Common myeloid progenitor, CD34-positive (primary cell): ENCODE data around the gene CD300LD.
"Not testable (repeated sequence)": the region's sequence is repeated elsewhere in the genome, so short reads cannot be mapped to it uniquely, and the experiment has no call there.

ENCODE experiments used
- CTCF ChIA-PET: fragments of 350-600 bp; sonication (Branson Sonifier 250); formaldehyde crosslinking; loops from one replicate; lab custom pipeline; 2021; ENCODE audit warnings: antibody characterized with exemption; lab: Charles Lee
- POLR2A ChIA-PET: fragments of 350-600 bp; sonication (Branson Sonifier 250); formaldehyde crosslinking; loops from one replicate; lab custom pipeline; 2021; ENCODE audit warnings: antibody characterized with exemption; lab: Charles Lee
- DNase-seq, 3 donors: peaks; one replicate each; pipeline versions ENCODE4 v3.0.0 to v3.0.0-alpha.2; 2013
- H3K27ac ChIP-seq, 2 experiments: 1 replicate in 1 of 2; 2 replicates in 1 of 2; pipeline ENCODE4 v1.7.0; 2013; ENCODE audit warnings: inconsistent platforms in 2 of 2, low read length in 2 of 2, mild to moderate bottlenecking in 2 of 2, low read depth in 1 of 2, moderate library complexity in 1 of 2; ENCODE audit not compliant: severe bottlenecking in 2 of 2, insufficient read depth in 1 of 2, poor library complexity in 1 of 2
- H3K27me3 ChIP-seq, 5 experiments: replicated peaks in 2 of 5; 1 replicate in 3 of 5; 2 replicates in 2 of 5; pipeline versions ENCODE4 v1.6.1 to v1.7.0; 2013; ENCODE audit warnings: low read length in 4 of 5, mild to moderate bottlenecking in 2 of 5, moderate library complexity in 2 of 5, inconsistent platforms in 1 of 5; ENCODE audit not compliant: insufficient read depth in 5 of 5, control insufficient read depth in 4 of 5
- H3K36me3 ChIP-seq, 4 experiments: 1 replicate in 2 of 4; 2 replicates in 2 of 4; pipeline versions ENCODE4 v1.6.1 to v1.7.0; 2013; ENCODE audit warnings: low read length in 3 of 4, control low read depth in 1 of 4, mild to moderate bottlenecking in 1 of 4; ENCODE audit not compliant: control insufficient read depth in 4 of 4, insufficient read depth in 4 of 4
- H3K4me1 ChIP-seq, 4 experiments: 1 replicate in 3 of 4; 2 replicates in 1 of 4; pipeline versions ENCODE4 v1.6.1 to v1.7.1; 2013; ENCODE audit warnings: low read length in 3 of 4, mild to moderate bottlenecking in 3 of 4, control low read depth in 1 of 4, inconsistent platforms in 1 of 4, moderate library complexity in 1 of 4; ENCODE audit not compliant: control insufficient read depth in 4 of 4, insufficient read depth in 4 of 4; ENCODE audit errors: control extremely low read depth in 1 of 4
- H3K4me3 ChIP-seq, 7 experiments: 1 replicate in 4 of 7; 2 replicates in 3 of 7; pipeline versions ENCODE4 v1.5.1 to v1.7.0; 2013; ENCODE audit warnings: mild to moderate bottlenecking in 7 of 7, low read length in 6 of 7, moderate library complexity in 6 of 7, inconsistent platforms in 2 of 7, low read depth in 2 of 7, control low read depth in 1 of 7; ENCODE audit not compliant: insufficient read depth in 4 of 7, control insufficient read depth in 1 of 7; ENCODE audit errors: extremely low read depth in 1 of 7
- H3K9me3 ChIP-seq, 5 experiments: 1 replicate in 4 of 5; 2 replicates in 1 of 5; pipeline versions ENCODE4 v1.6.1 to v1.7.1; 2013; ENCODE audit warnings: low read length in 4 of 5, mild to moderate bottlenecking in 2 of 5, inconsistent platforms in 1 of 5, low read depth in 1 of 5, moderate library complexity in 1 of 5; ENCODE audit not compliant: control insufficient read depth in 4 of 5, insufficient read depth in 2 of 5; ENCODE audit errors: control extremely low read depth in 1 of 5
- WGBS: methylation state at CpG from one replicate; pipeline ENCODE4 v1.1.5; 2013; ENCODE audit not compliant: insufficient coverage; 5-methylcytosine and 5-hydroxymethylcytosine counted together

CD300LD gene

GRCh38 chr17:74561586-74561985, 30.5 kb downstream of the CD300LD start:
- Histone ChIP-seq H3K36me3 (no peaks in the 10 kb centered on the region), H3K4me1 (peaks cover 0 to 8% (median 5%) of the 10 kb centered on the region in 4 experiments), H3K9me3 (no peaks in the 10 kb centered on the region), H3K27ac (no peak overlapping the region), H3K27me3 (no peaks in the 10 kb centered on the region), H3K4me3 (no peak overlapping the region)
- POLR2A ChIA-PET, result no interaction called here
- peak in 1 of 3 donors; percentile 46 for DNase-seq
- WGBS, result 60% methylated on average over 2 of the region's 3 CpGs
- CTCF ChIA-PET, result interaction anchor here (1.4 kb wide), 1 partner anchor 8 kb away, joined by 3 read pairs; no protein-coding TSS in a partner anchor

- ChIA-PET CTCF (interaction anchor here (0.9 kb wide), 1 partner anchor 9 kb away, joined by 3 read pairs; the partner anchor contains the start of gene CD300H), POLR2A (no interaction called here)
- WGBS, result 38% methylated on average over 5 of the region's 6 CpGs
These were observed 33.1 kb downstream of the CD300LD start for GRCh38 chr17:74558882-74559519.

GRCh38 chr17:74558402-74558801, 33.7 kb downstream of the CD300LD start:
- not testable (repeated sequence) for H3K4me3 ChIP-seq, DNase-seq, H3K4me1 ChIP-seq, H3K36me3 ChIP-seq, H3K27ac ChIP-seq, H3K27me3 ChIP-seq, H3K9me3 ChIP-seq
- 89% methylated on average over 4 of the region's 4 CpGs for WGBS
- POLR2A ChIA-PET, result interaction anchor here (0.6 kb wide), 1 partner anchor 231 kb away, joined by 3 read pairs; no protein-coding TSS in a partner anchor
- CTCF ChIA-PET, result interaction anchor here (0.9 to 2.1 kb wide), 4 partner anchors 8 to 112 kb away, joined by 3 to 11 read pairs (median 4); partner anchors contain the start of gene CD300H

More at GRCh38 chr17:74558882-74559519, 33.1 kb downstream of the CD300LD start:
- Histone ChIP-seq H3K36me3 (no peaks in the 10 kb centered on the region), H3K4me1 (peaks cover 0 to 6% (median 2%) of the 10 kb centered on the region in 4 experiments), H3K27ac (no peak overlapping the region), H3K9me3 (no peaks in the 10 kb centered on the region), H3K27me3 (no peaks in the 10 kb centered on the region), H3K4me3 (no peak overlapping the region)
- DNase-seq, result peak in 1 of 3 donors; percentile 23

- CTCF ChIA-PET, result interaction anchor here (1.0 kb wide), 1 partner anchor 10 kb away, joined by 3 read pairs; no protein-coding TSS in a partner anchor
- Histone ChIP-seq H3K4me3 (no peak overlapping the region), H3K27me3 (no peaks in the 10 kb centered on the region), H3K36me3 (no peaks in the 10 kb centered on the region), H3K27ac (no peak overlapping the region), H3K9me3 (no peaks in the 10 kb centered on the region), H3K4me1 (peaks cover 0 to 6% (median 2%) of the 10 kb centered on the region in 4 experiments)
- POLR2A ChIA-PET, result no interaction called here
- 85% methylated on average over 5 of the region's 7 CpGs for WGBS
- no peak for DNase-seq
These were observed 36.6 kb downstream of the CD300LD start for GRCh38 chr17:74555427-74555940.

- POLR2A ChIA-PET, result no interaction called here
- no peaks in the 10 kb centered on the region for H3K27me3 ChIP-seq
These were observed 37.2 kb downstream of the CD300LD start for GRCh38 chr17:74554909-74555308.

GRCh38 chr17:74552037-74552436, 40.0 kb downstream of the CD300LD start:
- ChIA-PET CTCF (interaction anchor here (0.8 to 1.1 kb wide), 2 partner anchors 15 to 174 kb away, joined by 3 read pairs; no protein-coding TSS in a partner anchor), POLR2A (no interaction called here)
- WGBS, result 78% methylated on average over 7 of the region's 7 CpGs
- Histone ChIP-seq H3K36me3 (no peaks in the 10 kb centered on the region), H3K27me3 (no peaks in the 10 kb centered on the region), H3K4me3 (no peak overlapping the region), H3K27ac (no peak overlapping the region), H3K4me1 (peaks cover 0 to 21% (median 11%) of the 10 kb centered on the region in 4 experiments), H3K9me3 (no peaks in the 10 kb centered on the region)
- DNase-seq, result no peak

More at GRCh38 chr17:74554909-74555308, 37.2 kb downstream of the CD300LD start:
- WGBS, result 66% methylated on average over 4 of the region's 6 CpGs
- no peak overlapping the region for H3K4me3 ChIP-seq
- peaks cover 0 to 6% (median 2%) of the 10 kb centered on the region in 4 experiments for H3K4me1 ChIP-seq
- no peak for DNase-seq
- H3K36me3 ChIP-seq, result no peaks in the 10 kb centered on the region
- no peak overlapping the region for H3K27ac ChIP-seq
- CTCF ChIA-PET, result no interaction called here
- H3K9me3 ChIP-seq, result no peaks in the 10 kb centered on the region

GRCh38 chr17:74550602-74551001, 41.5 kb downstream of the CD300LD start:
- no peaks in the 10 kb centered on the region for H3K27me3 ChIP-seq
- no peaks in the 10 kb centered on the region for H3K9me3 ChIP-seq
- H3K36me3 ChIP-seq, result no peaks in the 10 kb centered on the region
- peaks cover 0 to 34% (median 17%) of the 10 kb centered on the region in 4 experiments for H3K4me1 ChIP-seq
- H3K27ac ChIP-seq, result no peak overlapping the region
- WGBS, result 95% methylated on average over 15 of the region's 15 CpGs
- ChIA-PET POLR2A (no interaction called here), CTCF (no interaction called here)
- no peak overlapping the region for H3K4me3 ChIP-seq
- DNase-seq, result no peak
